ENCODE results near the gene FBXO21. TPM values are rescaled to one million over a fixed set of nuclear protein-coding genes. Genes with fewer than 3 reads are reported as not detected.
A peak's percentile ranks its signal among the peaks of the same experiment; 100 is the strongest.

The FBXO21 gene
- 56.6 and 61.7 TPM in 2 replicates for total RNA-seq (2012; rRNA removed)
- polyA plus RNA-seq (2012; rRNA removed) = 37.6 and 43.6 TPM in 2 replicates
- polyA plus RNA-seq (2012; cell fraction: cytosol; rRNA removed) = 21.5 and 38.1 TPM in 2 replicates
- polyA plus RNA-seq (2012; cell fraction: nucleus; rRNA removed; ENCODE audit: low replicate concordance) = 24.4 and 28.8 TPM in 2 replicates
- percentile 79 among the genes with signal in this experiment for Bru-seq, nascent RNA
- BruChase-seq, experiment 1, labeled RNA remaining after a 6-hour chase = percentile 81 among the genes with signal in this experiment
- percentile 74 among the genes with signal in this experiment for BruChase-seq, experiment 2, labeled RNA remaining after a 2-hour chase
- long read RNA-seq, full-length matches to known transcripts = 99 of 115 reads
- long read RNA-seq, partial matches to known transcripts = 8 of 115 reads
- long read RNA-seq, other reads (novel, unspliced or antisense) = 8 of 115 reads

GRCh38 chr12:117190210-117190781 is at the start of gene FBXO21:
FBXO21 (minus strand) TSS chr12:117190470; CDS start chr12:117190456, 14 bp downstream.
- Histone ChIP-seq H2AK9ac (replicated peaks; ENCODE audit: low read depth, low read length, poor library complexity) (peak within 1 kb of the TSS; percentile 94), H3K27me3 (ENCODE audit: control insufficient read depth, insufficient read depth, low read length) (no peaks in the 10 kb centered on the region), H4K20me1 (ENCODE audit: insufficient read depth, low read length) (peaks cover 9% of the 10 kb centered on the region; the same call in 1 of the 2 replicates), H3K79me1 (ENCODE audit: low read depth in 1 of 2, low read length in 2 of 2) (peaks cover 10 to 24% of the 10 kb centered on the region in 2 experiments), H3K56ac (ENCODE audit: extremely low read depth, insufficient read depth, low read length) (peak within 1 kb of the TSS; percentile 40; the same call in 1 of the 2 replicates), H2AFZ (replicated peaks; ENCODE audit: low read length, poor library complexity) (peak within 1 kb of the TSS; percentile 100), H3K27ac (ENCODE audit: insufficient read depth, low read length) (peak within 1 kb of the TSS; percentile 50), H3K4me3 (ENCODE audit: insufficient read depth, low read depth, low read length) (peak within 1 kb of the TSS; percentile 81), H4K5ac (ENCODE audit: low read depth, low read length) (peak within 1 kb of the TSS; percentile 50; the same call in 1 of the 2 replicates), H3K4me2 (ENCODE audit: low read depth, low read length) (peak within 1 kb of the TSS; percentile 78), H3K36me3 (ENCODE audit: control insufficient read depth, insufficient read depth, low read length) (peaks cover 3% of the 10 kb centered on the region; the same call in 1 of the 2 replicates), H2BK120ac (ENCODE audit: low read depth, low read length) (no peak within 1 kb of the TSS), H3K4ac (ENCODE audit: low read depth, low read length) (peak within 1 kb of the TSS; percentile 70), H2BK5ac (ENCODE audit: low read depth, low read length, poor library complexity, severe bottlenecking) (peak within 1 kb of the TSS; percentile 36), H4K8ac (ENCODE audit: low read depth in 2 of 2, low read length in 2 of 2) (peak within 1 kb of the TSS; percentile 47 to 88; a peak in 1 of 4 replicates), H3K23ac (ENCODE audit: low read depth, low read length) (peak within 1 kb of the TSS; percentile 41), H3K9ac (ENCODE audit: low read depth, low read length) (peak within 1 kb of the TSS; percentile 65), H3K9me1 (ENCODE audit: insufficient read depth, low read length) (no peaks in the 10 kb centered on the region), H2AK5ac (ENCODE audit: low read depth, low read length) (0 out of 2 replicates have a peak within 1 kb of the TSS, but pooled peaks have one; percentile 9), H2BK20ac (ENCODE audit: low read depth, low read length) (no peak within 1 kb of the TSS), H3K4me1 (ENCODE audit: control insufficient read depth, insufficient read depth, low read length) (no peaks in the 10 kb centered on the region), H3K18ac (ENCODE audit: low read depth, low read length) (no peak within 1 kb of the TSS), H3K9me3 (ENCODE audit: control insufficient read depth, insufficient read depth, low read length) (no peaks in the 10 kb centered on the region), H3K14ac (replicated peaks; ENCODE audit: low read depth, low read length) (0 out of 2 replicates have a peak within 1 kb of the TSS, but pooled peaks have one; percentile 66), H2BK15ac (ENCODE audit: low read depth, low read length) (no peak within 1 kb of the TSS), H4K91ac (ENCODE audit: insufficient read depth, low read depth, low read length) (no peak within 1 kb of the TSS; the same call in 1 of the 2 replicates)
- in situ Hi-C loops (cut with MboI; ENCODE audit: low sequenced_read_pairs) (no loop called here), intact Hi-C loops (cut with micrococcal nuclease) (no loop called here), dilution Hi-C loops (cut with HindIII; ENCODE audit: low sequenced_read_pairs, unreplicated experiment) (no loop called here)
- peak; percentile 74 for DNase-seq
- ChIA-PET POLR2A (ENCODE audit: unreplicated experiment) (no interaction called here), CTCF (no interaction called here)
- WGBS, 2 experiments (ENCODE audit: extremely low coverage in 2 of 2, insufficient read length in 1 of 2) = 0% methylated on average over 21 of the region's 59 CpGs; no CpG with 5 or more reads in 1 of the 2 experiments
- peak; percentile 96 for ATAC-seq (ENCODE audit: low read depth)
- BruUV-seq (replicated peaks) = no TSS peak
- no peak for TF ChIP-seq RFX5 (IDR thresholded peaks at IDR 0.05; ENCODE audit: low read depth, low read length)
- peak; percentile 75 for TF ChIP-seq POLR2A (IDR thresholded peaks at IDR 0.05; ENCODE audit: low read depth, low read length)
- TF ChIP-seq CHD1 (IDR thresholded peaks at IDR 0.05; ENCODE audit: low read depth, low read length) = no peak
- TF ChIP-seq USF2 (IDR thresholded peaks at IDR 0.05; ENCODE audit: low read depth, low read length) = no peak
- TF ChIP-seq RAD21 (IDR thresholded peaks at IDR 0.05; ENCODE audit: low read length) = no peak
- no peak for TF ChIP-seq SMC3 (IDR thresholded peaks at IDR 0.05; ENCODE audit: low read depth, low read length)
- no peak for TF ChIP-seq MAFK (IDR thresholded peaks at IDR 0.05; ENCODE audit: low read depth, low read length)
- TF ChIP-seq BHLHE40 (IDR thresholded peaks at IDR 0.05; ENCODE audit: low read depth, low read length) = no peak
- TF ChIP-seq MXI1 (IDR thresholded peaks at IDR 0.05; ENCODE audit: borderline replicate concordance, low read depth, low read length) = peak; percentile 42; the same call in 1 of the 2 replicates
- no peak for TF ChIP-seq FOS (IDR thresholded peaks at IDR 0.05; ENCODE audit: low read depth, low read length)
- no peak for TF ChIP-seq CTCF (conservative IDR thresholded peaks at IDR 0.05; ENCODE audit: low read depth, low read length)
- no peak for TF ChIP-seq RCOR1 (IDR thresholded peaks at IDR 0.05; ENCODE audit: insufficient replicate concordance, low read length)
- TF ChIP-seq NFE2L2 (IDR thresholded peaks at IDR 0.05; ENCODE audit: low read depth, low read length) = no peak
- peak; percentile 78; the same call in 1 of the 2 replicates for TF ChIP-seq MAZ (IDR thresholded peaks at IDR 0.05; ENCODE audit: borderline replicate concordance, low read depth, low read length)
- no peak for TF ChIP-seq CEBPB (IDR thresholded peaks at IDR 0.05; ENCODE audit: low read depth, low read length)
